ENCODE measurements around the gene SYNE1.

DNA sequence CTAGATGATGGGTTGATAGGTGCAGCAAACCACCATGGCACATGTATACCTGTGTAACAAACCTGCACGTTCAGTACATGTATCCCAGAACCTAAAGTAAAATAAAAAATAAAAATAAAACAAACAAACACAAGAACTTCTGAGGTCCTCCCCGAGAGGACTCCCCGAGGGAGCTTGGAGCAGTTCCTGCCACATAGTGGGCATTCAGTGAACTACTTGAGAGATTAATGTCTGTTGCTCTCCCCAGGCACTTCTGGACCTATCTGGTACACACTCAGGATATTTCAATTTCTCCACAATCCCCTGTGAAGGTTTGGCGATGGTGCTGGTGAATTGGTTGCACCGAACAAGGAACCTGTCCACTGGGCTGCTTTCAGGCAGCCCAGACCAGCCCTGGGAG lies 518.5 kb downstream of the SYNE1 start:
- TF ChIP-seq, protein P1, sequence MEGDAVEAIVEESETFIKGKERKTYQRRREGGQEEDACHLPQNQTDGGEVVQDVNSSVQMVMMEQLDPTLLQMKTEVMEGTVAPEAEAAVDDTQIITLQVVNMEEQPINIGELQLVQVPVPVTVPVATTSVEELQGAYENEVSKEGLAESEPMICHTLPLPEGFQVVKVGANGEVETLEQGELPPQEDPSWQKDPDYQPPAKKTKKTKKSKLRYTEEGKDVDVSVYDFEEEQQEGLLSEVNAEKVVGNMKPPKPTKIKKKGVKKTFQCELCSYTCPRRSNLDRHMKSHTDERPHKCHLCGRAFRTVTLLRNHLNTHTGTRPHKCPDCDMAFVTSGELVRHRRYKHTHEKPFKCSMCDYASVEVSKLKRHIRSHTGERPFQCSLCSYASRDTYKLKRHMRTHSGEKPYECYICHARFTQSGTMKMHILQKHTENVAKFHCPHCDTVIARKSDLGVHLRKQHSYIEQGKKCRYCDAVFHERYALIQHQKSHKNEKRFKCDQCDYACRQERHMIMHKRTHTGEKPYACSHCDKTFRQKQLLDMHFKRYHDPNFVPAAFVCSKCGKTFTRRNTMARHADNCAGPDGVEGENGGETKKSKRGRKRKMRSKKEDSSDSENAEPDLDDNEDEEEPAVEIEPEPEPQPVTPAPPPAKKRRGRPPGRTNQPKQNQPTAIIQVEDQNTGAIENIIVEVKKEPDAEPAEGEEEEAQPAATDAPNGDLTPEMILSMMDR (IDR thresholded peaks at IDR 0.05) = no peak
- no peak for TF ChIP-seq POLR2A (IDR thresholded peaks at IDR 0.05)
